ENCODE results near the gene PTPRF.

DNA sequence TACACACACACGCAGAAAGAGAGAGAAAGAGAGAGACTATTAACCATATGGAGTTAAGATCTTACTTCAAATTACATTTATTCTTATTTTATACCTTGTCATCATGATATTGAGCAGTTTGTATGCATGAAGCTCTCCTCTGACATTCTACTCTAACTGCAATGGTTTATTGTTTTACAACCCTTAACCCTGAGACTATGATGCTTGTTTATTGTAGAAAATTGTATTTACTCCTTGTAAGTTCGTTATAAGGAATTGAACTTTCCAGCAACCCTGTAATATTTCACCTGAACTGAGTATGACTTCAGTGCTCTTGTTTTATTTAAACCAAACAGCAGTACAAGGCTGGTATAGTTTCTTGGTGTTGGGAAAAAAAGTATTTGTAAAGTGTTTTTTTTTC, 18.6 kb upstream of the PTPRF start:
- TF ChIP-seq TAF1 (IDR thresholded peaks at IDR 0.05; ENCODE audit: low read depth) (no peak), CREB1 (IDR thresholded peaks at IDR 0.05; ENCODE audit: low read depth) (no peak), TCF12 (IDR thresholded peaks at IDR 0.05; ENCODE audit: low read depth) (no peak), CEBPB (IDR thresholded peaks at IDR 0.05) (no peak), EP300 (IDR thresholded peaks at IDR 0.05; ENCODE audit: borderline replicate concordance) (no peak), FOXM1 (IDR thresholded peaks at IDR 0.05; ENCODE audit: borderline replicate concordance, low read depth) (no peak), TEAD4 (IDR thresholded peaks at IDR 0.05) (no peak), NFIC (IDR thresholded peaks at IDR 0.05) (no peak), YY1 (IDR thresholded peaks at IDR 0.05; ENCODE audit: low read depth) (no peak)
- TF ChIP-seq, protein P1, sequence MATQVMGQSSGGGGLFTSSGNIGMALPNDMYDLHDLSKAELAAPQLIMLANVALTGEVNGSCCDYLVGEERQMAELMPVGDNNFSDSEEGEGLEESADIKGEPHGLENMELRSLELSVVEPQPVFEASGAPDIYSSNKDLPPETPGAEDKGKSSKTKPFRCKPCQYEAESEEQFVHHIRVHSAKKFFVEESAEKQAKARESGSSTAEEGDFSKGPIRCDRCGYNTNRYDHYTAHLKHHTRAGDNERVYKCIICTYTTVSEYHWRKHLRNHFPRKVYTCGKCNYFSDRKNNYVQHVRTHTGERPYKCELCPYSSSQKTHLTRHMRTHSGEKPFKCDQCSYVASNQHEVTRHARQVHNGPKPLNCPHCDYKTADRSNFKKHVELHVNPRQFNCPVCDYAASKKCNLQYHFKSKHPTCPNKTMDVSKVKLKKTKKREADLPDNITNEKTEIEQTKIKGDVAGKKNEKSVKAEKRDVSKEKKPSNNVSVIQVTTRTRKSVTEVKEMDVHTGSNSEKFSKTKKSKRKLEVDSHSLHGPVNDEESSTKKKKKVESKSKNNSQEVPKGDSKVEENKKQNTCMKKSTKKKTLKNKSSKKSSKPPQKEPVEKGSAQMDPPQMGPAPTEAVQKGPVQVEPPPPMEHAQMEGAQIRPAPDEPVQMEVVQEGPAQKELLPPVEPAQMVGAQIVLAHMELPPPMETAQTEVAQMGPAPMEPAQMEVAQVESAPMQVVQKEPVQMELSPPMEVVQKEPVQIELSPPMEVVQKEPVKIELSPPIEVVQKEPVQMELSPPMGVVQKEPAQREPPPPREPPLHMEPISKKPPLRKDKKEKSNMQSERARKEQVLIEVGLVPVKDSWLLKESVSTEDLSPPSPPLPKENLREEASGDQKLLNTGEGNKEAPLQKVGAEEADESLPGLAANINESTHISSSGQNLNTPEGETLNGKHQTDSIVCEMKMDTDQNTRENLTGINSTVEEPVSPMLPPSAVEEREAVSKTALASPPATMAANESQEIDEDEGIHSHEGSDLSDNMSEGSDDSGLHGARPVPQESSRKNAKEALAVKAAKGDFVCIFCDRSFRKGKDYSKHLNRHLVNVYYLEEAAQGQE (IDR thresholded peaks at IDR 0.05; ENCODE audit: low read depth) = no peak
- TF ChIP-seq, protein P2, sequence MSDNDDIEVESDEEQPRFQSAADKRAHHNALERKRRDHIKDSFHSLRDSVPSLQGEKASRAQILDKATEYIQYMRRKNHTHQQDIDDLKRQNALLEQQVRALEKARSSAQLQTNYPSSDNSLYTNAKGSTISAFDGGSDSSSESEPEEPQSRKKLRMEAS (IDR thresholded peaks at IDR 0.05) = no peak
- TF ChIP-seq, protein P3, sequence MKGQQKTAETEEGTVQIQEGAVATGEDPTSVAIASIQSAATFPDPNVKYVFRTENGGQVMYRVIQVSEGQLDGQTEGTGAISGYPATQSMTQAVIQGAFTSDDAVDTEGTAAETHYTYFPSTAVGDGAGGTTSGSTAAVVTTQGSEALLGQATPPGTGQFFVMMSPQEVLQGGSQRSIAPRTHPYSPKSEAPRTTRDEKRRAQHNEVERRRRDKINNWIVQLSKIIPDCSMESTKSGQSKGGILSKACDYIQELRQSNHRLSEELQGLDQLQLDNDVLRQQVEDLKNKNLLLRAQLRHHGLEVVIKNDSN (IDR thresholded peaks at IDR 0.05) = no peak
